GM18507 (cell line): Measurements from ENCODE around the gene GRB10.

ENCODE experiments used
- DNase-seq: peaks from one replicate; pipeline ENCODE4 v3.0.0; 2011; ENCODE audit warnings: low read depth; ENCODE audit not compliant: insufficient read length; ENCODE audit errors: extremely low spot score
- FAIRE-seq: peaks from 2 replicates; lab custom pipeline; 2011; peaks lifted over from hg19 to GRCh38; lab: Jason Lieb, UNC

GRB10 gene

DNA sequence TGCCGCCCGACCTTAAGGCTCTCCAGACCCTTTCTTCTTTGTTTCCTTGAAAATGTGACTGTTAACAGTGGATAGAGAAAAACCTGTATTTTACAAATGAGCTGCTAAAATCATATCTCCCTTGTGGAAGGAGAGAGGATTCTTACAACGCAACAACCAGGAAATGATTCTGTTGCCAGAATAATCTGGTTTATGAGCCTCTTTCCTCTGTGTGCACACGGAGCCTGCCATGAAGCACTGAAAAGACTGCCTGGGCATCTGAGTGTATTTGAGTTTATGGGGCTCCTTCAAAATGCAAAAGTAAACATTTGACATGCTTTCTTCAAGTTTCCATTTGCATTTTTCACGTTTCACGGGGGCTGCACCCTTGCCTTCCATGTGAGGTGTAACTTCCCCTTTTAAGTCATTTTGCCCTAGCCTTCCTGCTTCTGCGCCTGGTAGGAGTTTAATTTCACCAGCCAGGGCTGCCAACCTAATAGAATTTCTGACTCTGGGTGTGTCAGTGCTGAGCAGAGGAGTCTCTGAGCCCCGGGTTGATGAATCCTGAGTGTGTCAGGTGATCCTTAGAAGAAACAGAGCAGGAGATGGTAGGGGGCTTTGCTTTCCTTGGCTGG lies 101.2 kb downstream of the GRB10 start:
- DNase-seq (no peak), FAIRE-seq (no peak)

DNA sequence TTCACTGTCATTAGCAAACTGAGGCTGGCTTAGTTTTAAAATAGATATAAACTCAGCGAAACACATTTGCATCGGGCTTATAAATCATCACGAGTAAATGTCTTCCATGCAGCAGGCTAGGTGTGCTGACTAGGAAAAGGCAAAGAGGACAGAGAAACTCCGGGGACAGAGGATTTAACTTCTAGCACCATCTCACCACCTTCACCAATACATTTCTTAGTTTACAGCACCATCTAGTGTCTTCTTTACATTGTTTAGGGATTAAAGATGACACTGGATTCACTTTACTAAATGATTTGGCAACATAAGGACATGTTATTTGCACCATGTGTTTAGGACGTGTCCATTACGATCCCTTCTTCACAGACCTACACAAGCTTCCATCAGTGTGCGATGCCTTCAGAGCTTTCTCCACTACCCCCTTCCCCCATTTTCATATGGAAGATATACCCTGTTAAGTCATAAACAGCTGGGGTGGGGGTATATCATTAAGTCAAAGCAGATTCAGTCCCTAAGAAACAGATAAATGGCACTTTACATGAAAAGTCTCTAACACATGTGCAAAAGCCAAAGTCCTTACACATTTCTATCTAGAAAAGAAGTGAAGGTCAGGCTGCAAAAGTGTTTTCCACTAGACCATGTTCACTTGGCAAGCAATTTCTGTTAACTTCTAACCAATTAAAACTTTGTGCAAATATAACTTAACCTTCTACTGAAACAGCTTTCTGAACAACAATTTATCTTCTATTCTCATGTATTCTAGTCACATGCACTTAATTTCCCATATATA lies 103.3 kb downstream of the GRB10 start:
- DNase-seq (peak; percentile 30), FAIRE-seq (peak; percentile 89)

DNA sequence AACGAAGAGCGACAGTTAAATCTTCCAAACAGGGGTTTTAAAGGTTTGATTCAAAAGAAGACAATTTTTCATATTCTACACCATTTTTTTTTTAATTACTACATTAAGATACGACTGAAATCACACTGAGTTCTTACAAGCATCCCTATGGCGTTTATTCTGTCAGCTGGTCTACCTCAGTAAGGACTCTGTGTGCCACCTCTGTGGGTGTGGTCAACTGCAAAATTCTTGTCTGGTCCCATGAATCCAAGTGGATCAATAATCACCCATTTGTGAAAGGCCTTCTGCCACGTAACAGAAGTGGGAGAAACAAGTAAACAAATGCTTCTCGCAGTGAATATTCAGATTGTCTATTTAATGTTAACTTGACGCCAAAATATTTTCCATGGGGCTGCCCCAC lies 104.1 kb downstream of the GRB10 start:
- DNase-seq, result no peak
- no peak for FAIRE-seq

DNA sequence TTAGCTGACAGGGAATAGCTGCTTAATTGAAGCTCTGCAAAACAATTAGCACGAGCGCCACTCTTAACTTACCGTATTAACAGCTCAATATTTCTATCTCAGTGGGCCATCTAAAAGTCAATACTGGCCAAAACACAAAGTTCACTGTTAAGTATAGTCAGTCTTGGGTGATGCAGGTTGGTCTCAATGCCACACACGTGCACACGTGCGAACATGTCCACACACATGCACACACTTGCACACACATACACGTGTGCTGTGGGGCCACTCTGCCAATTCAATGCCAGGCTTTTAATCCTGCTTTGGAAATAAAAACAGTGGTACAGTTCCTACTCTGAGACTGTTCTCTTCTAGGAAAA lies 105.1 kb downstream of the GRB10 start:
- no peak for DNase-seq
- FAIRE-seq, result no peak

DNA sequence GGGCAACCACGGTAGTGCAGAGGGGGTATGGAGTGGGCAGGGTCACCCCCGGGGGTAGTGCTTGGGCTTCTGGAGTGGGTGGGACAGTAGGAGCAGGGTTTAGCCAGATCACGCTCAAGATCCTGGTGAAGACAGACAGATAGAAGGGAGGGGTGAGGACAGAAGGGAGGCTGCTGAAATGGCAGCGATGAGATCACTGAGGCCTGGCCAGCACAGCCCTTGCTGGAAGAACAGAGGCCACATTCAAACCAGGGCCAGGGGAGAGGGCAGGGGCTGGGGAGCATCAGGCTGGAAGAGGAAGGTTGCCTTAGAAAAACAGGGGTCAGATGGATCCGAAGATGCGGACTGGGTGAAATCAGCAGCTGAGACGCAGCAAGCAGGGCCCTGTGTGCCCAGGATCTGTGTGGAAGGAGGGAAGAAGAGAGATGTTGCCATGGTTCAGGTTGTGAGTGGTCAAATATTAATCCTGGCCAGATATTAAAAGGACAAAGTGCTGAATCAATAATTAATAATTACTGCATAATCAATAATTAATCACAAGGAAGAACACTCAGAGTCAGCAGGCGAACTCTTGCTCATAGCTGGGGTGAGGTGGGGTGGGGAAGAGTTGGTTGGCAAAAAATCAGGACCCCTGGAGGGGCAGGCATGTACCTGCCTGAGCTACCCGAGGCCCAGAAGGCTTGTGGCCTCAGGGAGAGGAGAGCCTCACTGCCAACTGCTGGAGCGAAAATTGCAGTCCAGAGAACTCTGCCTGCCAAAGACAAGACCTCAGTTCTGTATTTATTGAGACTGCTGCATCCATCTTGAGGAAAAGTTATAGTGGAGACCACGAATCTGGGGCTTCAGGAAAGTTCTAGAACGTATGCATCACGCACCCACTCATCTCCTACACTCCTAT lies 105.7 kb downstream of the GRB10 start:
- DNase-seq (no peak), FAIRE-seq (no peak)

DNA sequence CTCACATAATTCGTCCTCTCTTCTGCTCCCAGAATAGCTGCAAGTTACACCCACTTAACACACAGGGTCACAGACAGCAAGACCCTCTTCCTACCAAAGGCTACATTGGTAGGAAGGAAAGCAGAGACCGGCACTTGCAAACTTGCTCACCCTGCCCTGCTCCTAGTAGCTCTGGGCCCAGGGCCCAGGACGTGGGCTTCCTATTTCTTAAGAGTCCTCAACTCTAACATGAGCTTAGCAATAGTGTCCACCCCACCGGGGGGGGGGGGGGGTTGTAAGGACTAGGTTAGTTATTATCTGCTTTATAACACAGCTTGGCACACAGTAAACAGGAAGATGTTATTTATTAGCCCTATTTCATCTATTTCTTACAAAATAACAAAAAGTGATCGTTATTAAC lies 106.6 kb downstream of the GRB10 start:
- no peak for FAIRE-seq
- no peak for DNase-seq

DNA sequence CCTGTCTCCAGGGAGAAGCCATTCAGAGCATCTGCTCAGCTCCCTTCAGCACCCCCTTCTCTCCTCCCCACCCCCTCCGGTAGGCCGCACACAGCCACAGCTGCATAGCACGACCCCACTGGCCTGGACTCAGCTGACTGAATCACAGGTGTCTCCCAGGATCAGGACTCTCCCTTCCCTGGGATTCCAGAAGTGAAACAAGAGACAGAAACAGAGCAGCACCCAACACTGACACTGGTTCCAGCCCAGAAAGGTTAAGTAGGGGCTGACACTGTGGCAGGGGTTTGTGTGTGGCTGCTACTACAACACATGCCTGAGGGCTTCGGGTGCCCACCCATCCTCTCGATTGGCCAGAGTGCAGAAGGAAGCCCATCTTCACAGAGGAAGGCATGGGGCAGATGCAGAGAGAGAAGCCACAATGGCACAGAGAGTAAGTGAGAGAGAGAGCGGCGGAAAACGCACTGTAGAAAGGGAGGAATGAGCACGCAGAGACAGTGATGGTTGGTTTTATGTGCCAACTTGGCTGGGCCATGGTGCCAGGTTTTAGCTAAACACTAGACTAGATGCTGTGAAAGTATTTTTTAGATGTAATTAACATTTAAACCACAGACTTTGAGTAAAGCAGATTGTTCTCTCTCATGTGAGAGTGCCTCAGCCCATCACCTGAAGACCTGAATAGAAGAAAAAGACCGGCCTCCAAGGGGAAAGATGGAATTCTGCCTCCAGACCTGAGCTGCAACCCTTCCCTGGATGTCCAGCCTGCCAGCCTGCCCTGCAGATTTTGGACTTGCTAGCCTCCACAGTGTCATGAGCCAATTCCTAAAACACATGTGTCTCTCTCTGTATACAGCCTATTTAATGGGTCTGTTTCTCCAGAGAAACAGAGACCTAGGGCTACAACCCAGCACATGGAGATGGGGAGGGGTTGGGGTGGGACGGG lies 107.5 kb downstream of the GRB10 start:
- no peak for FAIRE-seq
- DNase-seq, result no peak

DNA sequence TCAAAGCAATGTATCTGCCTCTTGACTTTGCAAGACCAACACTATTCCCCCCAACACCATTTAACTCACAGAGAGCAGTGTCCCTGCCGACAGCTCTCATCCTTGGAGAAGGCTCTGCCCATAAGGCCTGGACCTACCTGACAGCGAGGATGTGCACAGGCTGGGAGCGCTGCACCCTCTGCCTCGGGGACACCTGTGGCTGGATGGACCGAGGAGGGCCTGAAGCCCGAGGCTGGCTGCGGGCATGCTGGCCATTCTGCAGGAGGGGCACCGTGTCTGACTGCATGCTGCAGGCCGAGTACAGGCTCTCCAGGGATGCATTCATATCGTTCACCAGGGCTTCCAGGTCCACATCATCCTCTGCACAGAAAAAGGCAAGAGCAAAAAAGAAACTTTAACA lies 108.4 kb downstream of the GRB10 start:
- FAIRE-seq (no peak), DNase-seq (no peak)

DNA sequence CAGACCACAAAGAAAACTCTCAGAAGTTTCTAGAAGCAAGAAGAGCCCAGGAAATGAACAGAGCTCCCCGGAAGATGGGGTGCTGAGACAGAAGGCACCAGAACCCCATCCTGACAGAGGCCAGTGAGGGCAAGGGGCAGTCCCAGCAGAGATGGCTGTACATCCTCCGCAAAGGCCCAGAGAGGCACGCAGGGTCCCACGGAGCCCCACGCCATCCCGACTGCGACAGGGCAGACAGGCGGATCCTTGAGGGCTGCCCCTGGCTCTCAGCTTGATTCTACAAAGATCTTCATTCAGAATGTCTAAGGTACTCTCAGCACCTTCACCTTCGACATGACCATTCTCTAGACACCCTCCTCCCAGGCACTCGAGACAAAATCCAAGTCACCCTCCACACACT lies 109.6 kb downstream of the GRB10 start:
- DNase-seq (no peak), FAIRE-seq (no peak)

DNA sequence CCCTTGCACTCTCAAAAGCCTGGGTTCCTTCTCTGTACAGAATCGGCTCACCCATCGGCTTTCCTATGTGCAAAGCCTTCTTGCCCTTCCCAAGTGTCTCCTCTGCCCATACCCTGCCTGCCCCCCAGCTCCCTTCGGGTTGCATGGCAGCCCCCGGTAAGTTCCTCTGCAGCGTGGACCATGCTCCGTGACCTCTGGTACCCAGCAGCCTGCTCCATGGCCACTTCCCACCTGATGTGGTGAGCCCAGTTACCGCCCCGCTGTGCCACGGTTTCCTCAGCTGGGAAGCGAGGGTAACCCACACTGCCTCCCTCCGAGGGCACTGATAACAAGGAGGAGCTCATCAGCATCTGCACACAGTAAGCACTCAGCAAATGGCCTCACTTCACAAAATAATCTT lies 110.7 kb downstream of the GRB10 start:
- DNase-seq (no peak), FAIRE-seq (no peak)

DNA sequence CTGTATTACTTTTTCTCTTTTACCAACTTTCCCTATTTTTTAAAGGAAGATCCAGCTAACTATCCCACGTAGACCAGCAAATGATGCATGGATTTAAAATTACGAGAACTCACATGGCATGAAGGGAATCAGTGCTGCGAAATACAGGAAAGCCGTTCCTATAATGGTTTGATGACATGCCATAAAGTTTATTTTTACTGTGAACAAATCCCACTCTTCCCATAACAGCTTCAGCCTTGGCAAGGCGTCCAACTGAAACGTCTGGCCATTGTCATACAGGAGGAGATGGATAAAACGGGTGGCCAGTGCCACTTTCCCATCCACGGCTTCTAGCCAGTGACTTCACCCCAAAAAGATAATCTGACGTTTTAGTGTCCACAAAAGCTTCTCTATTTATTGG lies 111.3 kb downstream of the GRB10 start:
- DNase-seq (no peak), FAIRE-seq (no peak)

DNA sequence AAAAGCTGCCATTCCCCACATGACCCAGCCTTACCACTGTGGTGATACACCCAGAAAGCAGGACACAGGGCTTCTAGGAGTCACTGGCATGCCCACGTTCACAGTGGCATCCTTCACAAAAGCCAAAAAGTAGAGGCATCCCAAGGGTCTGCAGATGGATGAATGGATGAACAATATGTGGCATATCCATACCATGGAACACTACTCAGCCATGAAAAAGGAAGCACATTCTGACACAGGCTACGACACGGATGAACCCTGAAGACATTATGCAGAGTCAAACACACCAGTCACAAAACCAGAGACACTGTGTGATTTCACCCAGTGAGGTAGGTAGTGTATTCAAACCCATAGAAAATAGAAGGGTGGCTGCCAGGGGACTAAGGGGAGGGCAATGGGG lies 112.8 kb downstream of the GRB10 start:
- FAIRE-seq (no peak), DNase-seq (no peak)

DNA sequence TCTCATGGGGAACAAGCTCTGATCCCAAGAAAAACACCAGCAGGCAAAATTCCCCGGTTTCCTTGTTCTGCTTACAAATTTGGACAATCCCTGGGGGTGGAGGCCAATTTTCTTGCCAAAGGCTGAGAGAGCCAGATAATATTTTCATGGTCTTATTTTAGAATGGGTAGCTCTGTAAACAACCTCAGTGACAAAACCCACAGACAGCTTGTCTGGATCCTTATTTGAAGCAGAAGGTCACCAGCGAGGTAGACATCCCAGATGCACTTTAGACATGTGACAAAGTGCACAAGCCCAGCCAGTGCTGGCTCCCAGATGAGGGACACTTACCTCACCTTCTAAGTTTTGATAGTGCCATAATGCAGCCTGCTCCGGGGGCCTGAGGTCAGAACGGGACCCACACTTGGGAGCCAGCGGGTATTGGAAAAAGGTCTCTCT lies 114.9 kb downstream of the GRB10 start:
- FAIRE-seq (no peak), DNase-seq (no peak)

DNA sequence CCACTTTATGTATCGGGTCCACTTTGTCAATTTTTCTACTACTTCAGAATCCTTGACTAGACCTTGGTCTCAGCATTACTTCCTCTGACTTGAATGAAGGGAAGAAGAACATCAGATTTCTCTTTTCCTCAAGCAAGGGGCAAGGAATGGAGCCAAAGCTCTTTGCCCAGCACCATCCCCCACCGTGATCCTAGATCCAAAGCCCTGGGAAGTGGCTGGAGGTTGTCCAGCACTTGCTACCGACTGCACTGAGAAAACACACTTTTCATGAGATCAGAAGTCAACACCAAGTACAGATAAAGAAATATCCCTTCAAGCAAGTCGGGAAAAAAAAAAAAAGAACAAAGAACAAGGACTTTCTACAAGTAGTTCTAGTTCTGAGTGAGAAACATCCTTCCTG lies 115.4 kb downstream of the GRB10 start:
- DNase-seq (no peak), FAIRE-seq (no peak)

DNA sequence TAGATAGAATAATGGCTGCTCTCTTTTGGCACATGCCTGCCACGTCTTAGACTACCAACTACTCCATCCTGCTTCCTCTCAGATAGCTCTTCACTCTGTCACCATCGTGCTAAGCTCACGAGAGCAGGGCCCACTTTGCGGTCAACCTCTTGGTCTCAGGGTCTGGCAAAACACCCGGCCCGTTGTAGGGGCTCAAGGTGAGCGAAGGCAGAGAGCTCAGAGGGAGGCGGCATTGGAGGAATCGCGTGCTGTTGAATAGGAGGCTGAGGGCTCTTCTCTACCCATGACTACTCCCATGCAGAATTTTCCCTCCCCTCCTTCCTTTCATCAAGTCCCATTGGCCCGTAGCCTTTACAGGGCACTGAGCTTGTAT lies 116.6 kb downstream of the GRB10 start:
- FAIRE-seq, result no peak

DNA sequence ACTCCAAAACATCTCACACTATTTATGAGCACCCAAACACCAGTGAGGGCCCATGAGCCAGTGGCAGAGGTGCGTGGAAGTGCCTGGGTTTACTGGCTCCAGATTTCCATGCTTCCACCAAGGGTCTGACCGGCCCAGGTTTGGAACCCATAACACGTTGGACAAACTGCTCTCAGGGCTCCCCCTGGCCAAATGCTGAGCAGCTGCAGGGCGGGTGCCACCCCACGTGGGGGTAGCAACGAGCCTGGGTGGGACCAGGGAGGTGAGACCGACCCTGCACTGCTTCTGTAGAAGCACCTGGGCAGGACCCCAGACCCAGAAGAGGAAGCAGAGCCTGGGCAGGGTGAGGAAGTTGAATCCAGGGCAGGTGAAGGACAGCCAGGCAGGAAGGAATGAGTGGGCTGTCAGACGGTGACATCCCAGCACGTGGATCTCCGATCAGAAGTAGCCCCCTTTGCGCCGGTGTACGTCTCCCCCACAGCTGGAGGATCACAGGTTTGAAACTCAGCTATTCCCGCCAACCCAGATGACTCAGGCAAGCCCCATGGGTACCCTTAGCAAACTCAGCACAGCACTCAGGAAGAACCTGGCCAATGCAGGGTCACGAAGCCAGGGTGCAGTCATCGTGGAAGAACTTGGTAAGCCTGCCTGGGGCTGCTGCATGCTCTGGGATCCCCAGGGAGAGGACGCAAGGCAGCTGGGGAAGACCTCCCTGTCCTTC lies 117.1 kb downstream of the GRB10 start:
- FAIRE-seq (no peak), DNase-seq (no peak)

More for the DNA sequence above, 116.6 kb downstream of the GRB10 start:
- no peak for DNase-seq

DNA sequence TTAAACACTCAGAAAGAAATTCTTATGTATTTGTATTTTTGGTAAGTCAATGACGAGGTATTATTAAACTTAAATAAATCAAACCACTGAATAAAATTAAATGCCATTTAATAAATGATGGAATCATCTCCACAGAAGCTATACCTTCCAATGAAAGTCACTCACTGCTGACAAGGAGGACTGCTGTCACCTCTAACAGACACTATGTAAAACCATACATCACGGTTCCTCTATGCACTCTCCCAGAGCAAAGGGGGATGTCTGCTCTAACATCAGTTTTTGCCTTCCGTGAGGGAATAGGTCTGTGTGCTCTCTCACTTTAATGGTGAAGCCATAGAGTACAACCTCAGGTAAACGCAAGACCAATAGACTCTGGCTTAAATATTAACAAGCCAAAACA lies 117.8 kb downstream of the GRB10 start:
- DNase-seq, result no peak
- FAIRE-seq, result no peak

DNA sequence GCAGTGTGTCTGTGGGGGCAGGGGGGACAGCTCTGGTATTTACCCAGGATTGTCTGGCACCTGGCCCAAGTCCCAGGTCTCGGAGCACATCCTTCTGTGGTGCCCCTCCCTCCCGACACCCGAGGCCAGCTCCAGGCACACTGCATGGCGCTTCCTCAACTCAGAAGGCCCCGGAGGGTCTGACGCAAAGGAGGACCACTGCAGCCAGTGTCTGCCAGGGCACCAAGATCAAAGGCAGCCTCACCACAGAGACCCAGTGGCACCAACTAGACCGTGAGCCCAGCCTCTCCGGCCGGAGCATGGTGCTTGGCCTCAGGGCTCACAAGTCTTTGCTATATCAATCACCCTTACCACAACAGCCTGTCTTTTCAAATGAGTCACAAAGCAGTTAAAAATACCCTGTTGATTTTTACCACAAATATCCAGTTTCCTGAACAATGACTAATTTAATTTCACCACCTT lies 118.2 kb downstream of the GRB10 start:
- peak; percentile 38 for DNase-seq
- FAIRE-seq, result peak; percentile 82
